ENCODE results near the gene RAB6A.

The RAB6A gene

GRCh38 chr11:73637012-73637411 is 123.9 kb downstream of the RAB6A start:
- TF ChIP-seq CTCF (IDR thresholded peaks at IDR 0.05; ENCODE audit: low read depth, low read length), result no peak
- no peak for DNase-seq (ENCODE audit: low read depth, low spot score)
- in situ Hi-C loops (cut with HindIII; ENCODE audit: low sequenced_read_pairs), result no loop called here
- H3K4me3 ChIP-seq (ENCODE audit: low read depth, low read length), result no peak overlapping the region

- H3K4me3 ChIP-seq (ENCODE audit: low read depth, low read length), result no peak overlapping the region
- no peak for DNase-seq (ENCODE audit: low read depth, low spot score)
- in situ Hi-C loops (cut with HindIII; ENCODE audit: low sequenced_read_pairs), result no loop called here
- TF ChIP-seq CTCF (IDR thresholded peaks at IDR 0.05; ENCODE audit: low read depth, low read length), result no peak
Observed at GRCh38 chr11:73636249-73636648, 124.6 kb downstream of the RAB6A start.

GRCh38 chr11:73635721-73636120 is 125.2 kb downstream of the RAB6A start:
- TF ChIP-seq CTCF (IDR thresholded peaks at IDR 0.05; ENCODE audit: low read depth, low read length), result no peak
- in situ Hi-C loops (cut with HindIII; ENCODE audit: low sequenced_read_pairs), result no loop called here
- H3K4me3 ChIP-seq (ENCODE audit: low read depth, low read length), result no peak overlapping the region
- DNase-seq (ENCODE audit: low read depth, low spot score), result no peak

- DNase-seq (ENCODE audit: low read depth, low spot score), result no peak
- in situ Hi-C loops (cut with HindIII; ENCODE audit: low sequenced_read_pairs), result no loop called here
- no peak overlapping the region for H3K4me3 ChIP-seq (ENCODE audit: low read depth, low read length)
- no peak for TF ChIP-seq CTCF (IDR thresholded peaks at IDR 0.05; ENCODE audit: low read depth, low read length)
Observed at GRCh38 chr11:73633999-73634398, 126.9 kb downstream of the RAB6A start.

- H3K4me3 ChIP-seq (ENCODE audit: low read depth, low read length), result no peak overlapping the region
- DNase-seq (ENCODE audit: low read depth, low spot score), result peak; percentile 32
- in situ Hi-C loops (cut with HindIII; ENCODE audit: low sequenced_read_pairs), result no loop called here
- TF ChIP-seq CTCF (IDR thresholded peaks at IDR 0.05; ENCODE audit: low read depth, low read length), result no peak
Observed at GRCh38 chr11:73632996-73633395, 127.9 kb downstream of the RAB6A start.

GRCh38 chr11:73629907-73630306 is 131.0 kb downstream of the RAB6A start:
- DNase-seq (ENCODE audit: low read depth, low spot score), result no peak
- in situ Hi-C loops (cut with HindIII; ENCODE audit: low sequenced_read_pairs), result no loop called here
- no peak for TF ChIP-seq CTCF (IDR thresholded peaks at IDR 0.05; ENCODE audit: low read depth, low read length)
- H3K4me3 ChIP-seq (ENCODE audit: low read depth, low read length), result no peak overlapping the region

Measured in astrocyte of the spinal cord (primary cell).